GDM1 (cell line): Measurements from ENCODE around the gene FLT4.

ENCODE experiments used
- DNase-seq: peaks from one replicate; lab custom pipeline; 2025; lab: John Stamatoyannopoulos, UW

FLT4 gene

DNA sequence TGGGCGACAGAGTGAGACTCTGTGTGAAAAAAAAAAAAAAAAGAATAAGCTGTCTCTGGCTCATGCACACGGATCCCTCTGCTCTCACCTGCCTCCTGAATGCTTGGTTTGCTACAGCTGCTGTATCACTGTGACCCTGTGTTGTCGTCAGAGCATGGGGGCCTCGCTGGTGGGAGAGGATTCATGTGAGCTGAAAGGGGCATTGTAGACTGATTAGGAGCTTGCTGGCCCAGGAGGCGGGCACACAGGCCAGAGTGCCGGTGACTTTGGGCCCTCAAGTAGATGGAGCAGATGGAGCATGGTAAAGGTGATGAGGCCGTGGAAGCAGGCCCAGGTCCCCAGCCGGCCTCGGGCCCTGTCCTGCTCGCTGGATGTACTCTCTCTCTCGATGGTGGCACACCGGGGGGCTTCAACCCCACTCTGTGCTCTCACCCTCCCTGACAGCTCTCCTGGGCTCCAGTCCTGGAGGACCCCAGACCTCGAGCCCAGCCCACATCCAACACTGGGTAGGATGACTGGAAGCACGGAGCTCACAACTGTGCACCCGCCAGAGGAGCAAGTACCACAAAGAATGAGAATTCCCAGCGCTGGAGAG, 7.1 kb downstream of the FLT4 start:
- DNase-seq, result no peak

GRCh38 chr5:180641566-180641900, 7.9 kb downstream of the FLT4 start:
- no peak for DNase-seq

GRCh38 chr5:180640861-180641565, 8.4 kb downstream of the FLT4 start:
- DNase-seq, result no peak

- no peak for DNase-seq
Observed at GRCh38 chr5:180640611-180640860, 8.9 kb downstream of the FLT4 start.

DNA sequence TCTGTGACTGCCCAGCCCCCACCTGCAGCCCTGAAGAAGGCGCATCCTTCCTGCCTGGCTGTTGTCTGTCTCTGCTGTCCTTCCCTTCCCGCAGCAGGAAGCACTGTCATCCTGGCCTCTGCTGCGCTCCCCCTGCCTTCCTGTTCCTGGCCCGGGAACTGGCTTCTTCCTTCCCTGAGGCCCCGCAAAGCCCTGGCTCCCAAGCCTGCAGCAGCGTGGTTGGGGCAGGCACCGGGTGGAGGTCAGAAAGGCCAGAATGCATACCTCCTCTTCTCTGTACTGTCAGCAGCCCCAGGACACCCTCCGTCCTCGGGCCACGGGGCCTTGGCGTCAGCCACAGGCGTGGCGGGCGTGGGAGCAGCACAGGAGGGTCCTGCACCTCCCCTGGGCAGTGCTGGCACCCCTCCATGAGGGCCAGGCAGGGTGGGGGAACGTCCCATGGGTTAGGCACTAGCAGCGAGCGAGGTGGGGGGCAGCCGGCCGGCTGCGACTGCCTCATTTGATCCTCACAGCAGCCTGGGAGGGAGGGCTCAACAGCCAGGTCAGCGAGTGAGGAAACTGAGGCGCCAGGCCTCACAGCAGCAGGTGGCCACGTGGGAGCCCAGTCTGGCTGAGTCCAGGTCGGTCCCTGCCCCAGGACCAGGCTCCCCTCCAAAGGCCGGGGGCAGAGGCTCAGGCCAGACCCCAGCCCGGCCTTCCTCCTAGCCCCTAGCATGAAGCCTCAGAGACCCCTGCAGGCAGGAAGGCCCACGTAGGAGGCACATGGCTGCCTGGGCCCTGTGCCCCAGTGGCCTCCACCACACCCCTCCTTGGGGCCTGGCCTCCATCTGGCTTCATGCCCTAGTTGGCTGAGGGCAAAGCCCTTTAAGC, 9.4 kb downstream of the FLT4 start:
- no peak for DNase-seq

DNA sequence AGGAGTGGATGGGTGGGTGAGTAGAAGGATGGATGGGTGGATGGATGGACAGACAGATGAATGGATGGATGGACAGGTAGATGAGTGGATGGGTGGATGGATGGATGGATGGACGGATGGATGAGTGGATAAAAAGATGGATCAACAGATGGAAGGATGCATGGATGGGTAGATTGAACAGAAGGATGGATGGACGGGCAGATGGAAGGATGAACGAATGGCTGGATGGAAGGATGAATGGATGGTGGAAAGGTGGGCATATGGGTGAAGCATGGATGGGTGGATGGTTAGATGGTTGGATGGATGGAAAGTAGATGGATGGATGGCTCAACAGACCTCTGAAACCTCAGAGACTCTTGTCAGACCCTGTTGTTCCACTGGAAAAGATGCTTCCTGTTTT, 10.1 kb downstream of the FLT4 start:
- DNase-seq, result no peak

DNA sequence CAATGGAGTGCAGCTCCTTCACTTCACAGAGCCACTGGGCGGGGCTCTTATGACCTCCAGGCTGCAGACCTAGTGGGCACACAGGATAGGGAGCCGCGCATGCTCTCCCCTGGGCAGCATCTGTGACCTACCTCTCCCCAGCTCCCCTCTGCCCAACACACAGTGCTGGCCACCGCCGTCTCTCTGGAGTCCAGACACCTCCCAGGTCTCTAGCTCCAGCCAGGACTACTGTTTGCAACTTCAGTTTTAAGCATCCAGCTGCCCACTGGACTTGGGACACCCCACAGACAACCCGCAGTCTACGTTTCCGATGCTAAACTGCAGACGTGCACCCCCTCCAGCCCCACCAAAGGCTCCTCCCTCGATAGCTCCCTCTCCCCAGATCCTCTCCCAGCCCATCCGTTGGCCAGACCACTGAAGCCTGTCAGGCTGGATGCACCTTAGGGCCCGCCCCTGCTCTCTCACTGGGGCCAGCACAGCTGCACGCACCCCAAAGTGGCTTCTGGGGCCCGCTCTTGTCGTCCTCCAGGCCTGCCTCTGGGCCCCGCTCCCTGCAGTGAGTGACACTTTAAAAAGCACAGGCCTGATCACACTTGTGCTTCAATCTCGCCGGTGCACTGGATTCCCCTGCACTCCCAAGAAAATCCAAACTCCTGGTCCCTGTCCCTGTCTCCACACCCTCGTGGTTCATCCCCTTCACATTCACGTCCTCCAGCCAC, 11.3 kb downstream of the FLT4 start:
- no peak for DNase-seq

- no peak for DNase-seq
Observed at GRCh38 chr5:180636403-180637075, 12.9 kb downstream of the FLT4 start.

- no peak for DNase-seq
Observed at GRCh38 chr5:180636016-180636402, 13.4 kb downstream of the FLT4 start.

DNA sequence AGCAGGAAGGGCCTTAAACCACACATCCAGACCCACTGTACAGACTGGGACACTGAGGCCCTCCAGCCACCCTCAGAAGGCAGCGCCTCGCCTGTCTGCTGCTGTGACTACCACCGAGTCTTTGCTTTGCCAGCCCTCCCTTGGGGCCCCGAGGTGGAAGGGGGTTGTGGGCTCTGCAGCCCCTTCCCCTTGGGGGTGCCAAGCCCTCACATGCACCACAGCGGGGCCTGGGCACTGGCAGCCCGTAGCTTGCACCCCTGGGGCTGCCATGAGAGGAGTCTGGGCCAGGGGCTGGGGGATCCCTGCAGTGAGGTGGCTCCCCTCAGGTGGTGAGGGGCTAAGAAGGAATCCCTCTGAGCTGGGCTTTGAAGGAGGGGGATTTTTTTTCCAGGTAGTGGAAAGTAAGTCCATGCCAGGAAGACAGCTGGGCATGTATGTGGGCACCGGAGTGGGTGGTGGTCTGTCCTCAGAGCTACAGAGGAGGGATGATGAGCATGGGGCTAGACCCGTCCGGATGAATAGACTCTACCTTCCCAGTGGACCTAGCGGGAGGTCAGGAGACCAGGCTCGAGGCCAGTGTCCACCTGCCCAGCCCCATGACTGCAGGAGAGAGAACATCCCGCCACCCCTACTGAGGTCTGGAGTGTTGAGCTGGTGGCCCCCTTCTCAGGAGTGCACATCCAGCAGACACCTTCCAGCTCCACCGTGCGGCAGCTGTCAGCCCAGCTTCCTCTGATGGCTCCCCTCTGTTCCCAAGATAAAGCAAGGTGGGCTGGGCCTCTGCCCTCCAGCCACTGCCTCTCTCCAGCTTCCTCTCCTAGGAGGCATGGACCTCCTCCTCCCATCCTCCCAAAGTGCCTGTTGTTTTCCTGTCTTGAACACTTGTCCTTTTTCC, 15.9 kb downstream of the FLT4 start:
- no peak for DNase-seq

DNA sequence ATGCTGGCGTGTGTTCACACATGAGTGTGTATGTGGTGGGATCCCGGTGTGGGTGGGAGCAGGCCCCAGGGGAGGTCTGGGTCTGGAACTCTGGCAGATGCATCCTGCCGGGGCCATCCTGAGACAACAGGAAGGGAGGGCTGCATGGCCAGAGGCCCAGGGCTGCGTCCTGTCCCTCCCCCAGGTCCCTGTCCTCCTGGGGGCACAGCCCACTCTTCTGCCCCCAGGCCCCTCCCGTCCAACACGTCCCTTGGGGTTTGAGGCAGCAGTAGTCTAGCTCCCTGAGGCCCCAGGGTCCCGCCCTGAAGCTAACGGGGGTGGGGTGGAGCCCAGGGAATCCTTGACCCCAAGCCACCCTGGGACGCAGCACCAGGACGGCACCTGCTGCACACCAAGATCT, 16.6 kb downstream of the FLT4 start:
- no peak for DNase-seq

DNA sequence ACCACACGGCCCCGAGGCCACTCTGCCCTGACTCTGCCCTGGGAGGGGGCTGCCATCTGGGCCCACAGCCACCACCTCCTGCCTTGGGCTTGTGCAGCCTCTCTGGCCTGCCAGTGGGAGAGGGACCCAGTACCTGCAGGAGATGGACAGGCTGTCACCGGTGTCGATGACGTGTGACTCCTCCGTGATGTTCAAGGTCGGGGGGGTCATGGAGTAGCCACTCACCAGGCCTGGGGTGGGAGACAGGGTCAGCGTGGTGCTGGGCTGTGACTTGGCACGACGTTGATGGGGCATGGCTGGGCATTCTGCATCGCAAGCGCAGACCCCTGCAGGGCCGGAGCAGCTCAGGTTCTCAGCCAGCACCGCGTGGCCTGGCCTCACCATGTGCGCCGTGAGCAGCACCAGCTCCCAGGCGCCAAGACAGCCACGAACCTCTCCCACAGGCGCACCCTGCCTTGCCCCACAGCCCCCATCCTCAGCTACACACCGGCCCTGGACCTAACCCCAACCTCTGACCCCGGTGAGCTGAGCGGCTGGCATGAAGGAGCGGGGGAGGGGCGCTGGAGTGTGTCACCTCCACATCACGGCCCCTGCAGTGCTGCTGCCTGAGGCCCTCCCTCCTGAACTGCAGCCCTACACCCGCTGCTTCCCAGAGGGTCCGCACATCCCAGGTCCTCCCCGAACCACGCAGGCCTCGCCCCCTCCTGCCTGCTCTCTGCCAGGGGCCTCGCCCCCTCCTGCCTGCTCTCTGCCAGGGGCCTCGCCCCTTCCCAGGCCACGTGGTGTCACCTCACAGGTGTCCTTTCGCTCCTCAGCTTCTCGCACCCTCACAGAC, 17.6 kb downstream of the FLT4 start:
- DNase-seq, result no peak

DNA sequence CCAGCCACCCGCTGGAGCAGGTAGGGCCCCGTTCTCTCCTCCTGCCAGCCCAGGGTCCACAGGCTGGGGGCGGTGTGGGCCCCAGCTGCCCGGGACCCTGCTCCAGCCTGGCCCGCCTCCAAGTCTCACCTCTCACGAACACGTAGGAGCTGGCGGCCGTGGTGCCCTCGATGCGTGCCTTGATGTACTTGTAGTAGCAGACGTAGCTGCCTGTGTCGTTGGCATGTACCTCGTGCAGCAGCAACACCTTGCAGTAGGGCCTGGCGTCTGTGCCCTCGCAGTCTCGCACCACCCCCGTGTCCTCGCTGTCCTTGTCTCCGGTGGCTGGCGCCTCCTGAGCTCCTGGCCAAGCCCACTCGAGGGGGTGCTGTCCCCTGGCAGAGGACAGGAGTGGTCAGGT, 19.0 kb downstream of the FLT4 start:
- DNase-seq, result no peak

DNA sequence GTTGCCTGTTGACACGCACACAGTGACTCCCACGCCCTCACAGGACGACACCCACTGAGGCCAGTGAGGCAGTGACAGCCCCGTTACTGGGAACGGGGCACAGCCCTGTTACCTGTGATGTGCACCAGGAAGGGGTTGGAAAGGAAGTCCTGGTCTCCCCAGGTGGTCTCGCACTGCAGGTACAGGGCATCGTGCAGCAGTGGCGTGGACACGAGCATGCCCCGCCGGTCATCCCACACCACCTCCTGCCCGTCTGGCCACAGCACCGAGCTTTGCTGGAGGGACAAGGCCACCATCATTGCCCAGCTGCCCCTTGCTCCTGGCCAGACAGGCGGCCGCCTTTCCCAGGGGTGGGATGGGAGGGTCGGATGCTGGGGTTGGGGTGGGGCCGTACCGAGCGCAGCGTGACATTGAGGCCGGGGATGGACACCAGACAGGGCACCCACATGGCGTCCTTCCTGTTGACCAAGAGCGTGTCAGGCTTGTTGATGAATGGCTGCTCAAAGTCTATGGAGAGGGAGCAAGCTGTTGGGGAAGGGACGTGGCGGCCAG, 19.5 kb downstream of the FLT4 start:
- no peak for DNase-seq

DNA sequence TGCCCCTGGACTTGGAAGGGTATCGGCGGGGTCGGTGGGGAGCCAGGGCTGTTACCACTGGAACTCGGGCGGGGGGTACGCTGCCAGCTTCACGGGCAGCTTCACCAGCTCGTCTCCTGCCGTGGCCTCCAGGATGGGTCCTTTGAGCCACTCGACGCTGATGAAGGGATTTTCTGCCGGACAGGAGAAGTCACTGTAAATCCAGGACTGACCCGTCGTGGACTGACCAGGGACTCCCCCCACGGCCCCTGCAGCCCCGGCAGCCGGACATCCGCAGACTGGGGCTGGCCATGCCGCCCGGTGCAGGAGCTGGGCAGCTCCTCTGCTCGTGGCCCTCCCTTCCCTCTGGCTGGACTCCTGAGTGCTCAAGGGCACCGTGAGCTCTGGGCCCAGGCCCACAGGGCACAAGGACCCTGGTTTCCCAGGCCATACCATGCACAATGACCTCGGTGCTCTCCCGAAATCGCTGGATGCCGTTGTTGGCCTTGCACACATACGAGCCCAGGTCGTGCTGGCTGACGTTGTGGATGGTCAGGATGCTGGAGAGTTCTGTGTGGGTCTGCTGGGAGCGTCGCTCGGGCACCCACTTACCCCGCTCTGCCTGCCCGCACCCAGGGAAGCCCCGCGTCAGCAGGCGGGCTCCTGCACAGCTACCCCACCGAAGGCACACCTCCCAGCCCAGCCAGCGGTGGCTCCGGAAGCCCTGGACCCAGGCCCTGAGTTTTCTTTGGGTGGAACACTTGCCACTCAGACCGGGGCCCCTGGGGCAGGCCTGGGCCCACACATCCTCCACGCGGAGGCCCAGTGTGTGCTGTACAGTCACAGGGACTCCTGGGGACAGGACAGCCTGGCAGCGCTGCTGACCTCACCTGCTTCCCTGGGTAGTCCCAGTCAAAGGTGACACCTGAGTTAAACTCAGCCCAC, 20.3 kb downstream of the FLT4 start:
- DNase-seq, result no peak

GRCh38 chr5:180628211-180628610, 21.2 kb downstream of the FLT4 start:
- DNase-seq, result no peak

DNA sequence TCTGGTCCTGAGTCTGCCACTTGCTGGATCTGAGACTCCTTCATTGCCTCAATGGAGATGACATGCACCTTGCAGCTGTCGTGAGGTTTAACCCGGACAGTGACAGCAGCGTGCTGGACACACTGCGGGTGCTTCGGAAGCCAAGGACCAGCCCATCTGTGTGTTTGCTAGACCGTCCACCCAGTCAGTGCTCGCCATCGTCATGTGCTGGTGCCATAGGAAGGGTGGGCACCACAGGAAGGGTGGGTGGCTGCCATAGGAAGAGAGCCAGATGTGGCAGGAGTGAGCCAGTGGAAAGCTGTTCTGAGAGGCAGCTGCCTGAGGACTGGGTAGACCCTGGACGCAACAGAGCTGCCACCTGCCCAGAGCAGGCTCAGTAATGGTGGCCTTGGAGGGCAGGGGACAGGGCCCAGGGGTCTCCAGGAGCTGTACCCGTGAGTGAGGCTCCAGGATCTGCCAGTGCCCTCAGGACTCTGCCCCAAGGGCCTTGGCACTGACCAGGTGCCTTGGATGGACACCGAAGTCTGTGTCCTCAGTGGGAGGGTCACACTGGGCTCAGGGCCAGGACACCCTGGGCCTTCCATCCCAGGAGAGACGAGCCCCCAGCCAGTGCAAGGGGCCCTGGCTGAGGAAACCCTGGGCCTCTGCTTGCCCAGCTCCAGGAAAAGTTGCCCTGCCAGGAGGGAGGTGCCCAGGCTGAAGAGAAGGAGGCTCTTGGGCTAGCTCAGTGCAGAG, 21.8 kb downstream of the FLT4 start:
- DNase-seq, result no peak

DNA sequence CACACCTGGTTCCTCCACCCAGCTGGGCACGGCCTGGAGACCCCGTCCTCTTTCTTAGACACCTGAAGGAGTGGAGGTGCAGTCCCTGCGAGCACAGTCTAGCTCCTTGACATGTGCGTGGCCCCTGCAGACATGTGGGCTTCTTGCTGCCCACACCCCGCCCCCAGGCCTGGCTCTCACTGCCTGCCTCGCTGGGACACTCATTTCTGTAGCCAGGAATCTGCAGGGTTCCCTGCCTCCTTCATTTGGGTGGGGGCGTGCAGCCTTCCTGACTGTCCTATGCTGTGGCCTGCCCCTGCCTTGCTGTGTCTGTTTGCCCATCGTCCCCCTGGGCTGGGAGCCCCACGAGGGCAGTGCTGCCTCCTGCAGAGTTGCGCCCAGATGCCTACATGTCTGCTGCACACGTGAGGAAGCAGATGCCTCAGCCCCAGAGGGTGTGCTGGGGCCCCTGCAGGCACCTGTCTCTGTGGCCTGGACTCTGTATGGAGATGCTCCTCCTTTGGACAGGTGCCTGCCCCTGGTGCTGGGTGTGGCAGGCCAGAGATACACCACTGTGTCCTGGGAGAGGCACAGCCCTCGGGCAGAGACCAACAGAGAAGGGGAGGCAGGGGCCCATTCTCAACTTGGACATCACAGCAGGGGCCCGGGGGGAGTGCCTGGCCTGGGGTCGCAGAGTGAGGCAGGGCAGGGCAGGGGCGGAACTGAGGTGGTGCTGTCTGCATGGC, 22.6 kb downstream of the FLT4 start:
- DNase-seq, result no peak
